Fibroblast of mammary gland (primary cell): ENCODE data around the gene FGFR1OP2.

Experiments
- DNase-seq: peaks from one replicate; pipeline ENCODE4 v3.0.0-alpha.2; 2010; ENCODE audit warnings: low read depth
- H3K4me3 ChIP-seq: 2 replicates; pipeline ENCODE4 v1.5.1; 2011; ENCODE audit warnings: low read depth, mild to moderate bottlenecking, low read length, moderate library complexity; ENCODE audit not compliant: control insufficient read depth
- TF ChIP-seq, protein P1 (sequence below): conservative IDR thresholded peaks from 2 replicates; pipeline ENCODE4 v1.5.1; 2011; ENCODE audit warnings: low read depth, low read length, inconsistent platforms; ENCODE audit not compliant: control insufficient read depth, insufficient read depth

Gene FGFR1OP2

DNA sequence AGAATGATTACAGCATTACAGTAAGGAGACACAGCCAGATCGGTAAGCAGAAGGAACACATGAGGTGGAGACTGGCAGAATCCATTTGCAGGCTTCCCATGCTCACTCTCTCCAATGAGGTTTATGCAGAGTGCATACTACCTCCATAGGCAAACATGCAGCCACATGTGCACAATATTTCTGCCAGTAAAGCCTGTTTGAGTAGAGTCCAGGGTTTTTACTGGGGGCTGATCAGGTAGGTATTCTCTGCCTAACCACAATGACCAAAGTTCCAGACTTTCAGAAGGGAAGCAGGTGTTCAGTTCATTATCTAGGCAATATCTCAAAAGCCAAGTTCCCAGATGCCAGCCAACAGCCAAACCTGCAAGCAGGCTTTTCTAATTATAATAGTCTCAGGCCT is 31.6 kb upstream of the FGFR1OP2 start:
- H3K4me3 ChIP-seq, result no peak overlapping the region
- TF ChIP-seq, protein P1, sequence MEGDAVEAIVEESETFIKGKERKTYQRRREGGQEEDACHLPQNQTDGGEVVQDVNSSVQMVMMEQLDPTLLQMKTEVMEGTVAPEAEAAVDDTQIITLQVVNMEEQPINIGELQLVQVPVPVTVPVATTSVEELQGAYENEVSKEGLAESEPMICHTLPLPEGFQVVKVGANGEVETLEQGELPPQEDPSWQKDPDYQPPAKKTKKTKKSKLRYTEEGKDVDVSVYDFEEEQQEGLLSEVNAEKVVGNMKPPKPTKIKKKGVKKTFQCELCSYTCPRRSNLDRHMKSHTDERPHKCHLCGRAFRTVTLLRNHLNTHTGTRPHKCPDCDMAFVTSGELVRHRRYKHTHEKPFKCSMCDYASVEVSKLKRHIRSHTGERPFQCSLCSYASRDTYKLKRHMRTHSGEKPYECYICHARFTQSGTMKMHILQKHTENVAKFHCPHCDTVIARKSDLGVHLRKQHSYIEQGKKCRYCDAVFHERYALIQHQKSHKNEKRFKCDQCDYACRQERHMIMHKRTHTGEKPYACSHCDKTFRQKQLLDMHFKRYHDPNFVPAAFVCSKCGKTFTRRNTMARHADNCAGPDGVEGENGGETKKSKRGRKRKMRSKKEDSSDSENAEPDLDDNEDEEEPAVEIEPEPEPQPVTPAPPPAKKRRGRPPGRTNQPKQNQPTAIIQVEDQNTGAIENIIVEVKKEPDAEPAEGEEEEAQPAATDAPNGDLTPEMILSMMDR, result no peak
- DNase-seq, result no peak

GRCh38 chr12:26918321-26919215 is 19.7 kb upstream of the FGFR1OP2 start:
- TF ChIP-seq, protein P1, result no peak
- no peak for DNase-seq
- no peak overlapping the region for H3K4me3 ChIP-seq

DNA sequence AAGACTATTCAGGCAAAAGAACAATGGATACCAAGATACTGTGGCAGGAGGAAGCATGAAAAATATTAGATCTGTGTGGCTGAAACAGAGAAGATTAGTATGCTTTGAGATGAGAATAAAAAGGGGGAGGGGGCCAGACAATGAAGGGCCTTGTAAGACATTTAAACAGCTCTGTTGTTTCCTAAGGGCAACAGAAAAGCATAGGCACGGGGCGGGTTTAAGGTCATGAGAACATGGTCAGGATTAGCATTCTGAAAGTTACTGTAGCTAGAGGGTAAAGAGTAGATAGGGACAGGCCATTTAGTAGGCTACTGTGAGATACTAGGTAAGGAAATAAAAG is 19.1 kb upstream of the FGFR1OP2 start:
- H3K4me3 ChIP-seq, result no peak overlapping the region
- TF ChIP-seq, protein P1, result no peak

DNA sequence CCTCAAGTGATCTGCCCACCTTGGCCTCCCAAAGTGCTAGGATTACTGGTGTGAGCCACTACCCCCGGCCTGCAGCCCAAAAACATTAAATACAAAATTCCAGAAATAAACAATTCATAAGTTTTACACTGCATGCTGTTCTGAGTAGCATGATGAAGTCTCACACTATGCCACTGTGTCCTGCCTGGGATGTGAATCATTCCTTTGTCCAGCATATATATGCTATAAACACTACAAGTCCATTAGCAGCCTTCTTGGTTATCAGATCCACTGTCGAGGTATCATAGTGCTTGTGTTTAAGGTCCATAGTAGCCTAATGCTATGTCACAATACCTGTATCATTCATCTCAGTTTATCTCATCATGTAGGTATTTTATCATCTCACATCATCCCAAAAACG is 16.4 kb upstream of the FGFR1OP2 start:
- H3K4me3 ChIP-seq, result no peak overlapping the region
- TF ChIP-seq, protein P1, result no peak
- no peak for DNase-seq

More for the DNA sequence above, 19.1 kb upstream of the FGFR1OP2 start:
- no peak for DNase-seq

DNA sequence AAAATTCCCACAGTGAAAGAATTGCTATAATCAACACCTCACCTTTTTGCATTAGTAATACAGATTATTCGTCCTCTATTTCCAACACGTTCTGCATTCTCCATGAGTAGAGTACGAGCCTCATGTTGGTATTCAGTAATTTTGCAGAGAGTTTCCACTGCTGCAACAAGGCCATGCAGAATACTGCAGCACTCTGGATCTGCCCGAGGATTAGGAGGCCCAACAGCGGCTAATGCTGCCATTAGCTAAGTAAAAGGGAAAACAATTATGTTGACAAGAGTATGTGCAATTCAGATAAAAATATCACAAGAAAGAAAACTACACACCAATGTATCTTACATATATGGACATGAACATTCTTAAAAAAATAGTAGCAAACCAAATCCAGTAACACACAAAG is 9.6 kb upstream of the FGFR1OP2 start:
- TF ChIP-seq, protein P1, result no peak
- no peak for DNase-seq

DNA sequence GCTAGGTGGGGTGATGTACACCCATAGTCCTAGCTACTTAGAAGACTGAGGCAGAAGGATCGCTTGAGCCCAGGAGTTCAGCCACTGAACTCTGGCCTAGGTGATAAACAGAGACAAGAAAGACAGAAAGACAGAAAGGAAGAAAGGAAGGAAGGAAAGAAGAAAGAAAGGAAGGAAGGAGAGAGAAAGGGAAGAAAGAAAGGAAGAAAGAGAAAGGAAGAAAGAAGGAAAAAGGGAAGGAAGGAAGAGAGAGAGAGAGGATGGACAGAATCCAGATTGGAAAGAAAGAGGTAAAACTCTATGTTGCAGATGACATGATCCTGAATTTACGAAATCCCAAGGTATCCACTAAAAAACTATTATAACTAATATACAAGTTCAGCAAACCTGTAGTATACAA is 8.7 kb upstream of the FGFR1OP2 start:
- DNase-seq, result no peak

More for the DNA sequence above, 9.6 kb upstream of the FGFR1OP2 start:
- H3K4me3 ChIP-seq, result no peak overlapping the region

More for the DNA sequence above, 8.7 kb upstream of the FGFR1OP2 start:
- no peak overlapping the region for H3K4me3 ChIP-seq
- TF ChIP-seq, protein P1, result no peak
